ENCODE results near the gene FLYWCH1.

GRCh38 chr16:2992383-2993081 is 80.8 kb downstream of the FLYWCH1 start:
- TF ChIP-seq CTCF (conservative IDR thresholded peaks at IDR 0.05; ENCODE audit: low read length) (no peak), EZH2phosphoT487 (IDR thresholded peaks at IDR 0.05; ENCODE audit: borderline replicate concordance, low read depth, low read length) (no peak)

All from OCI-LY7 (cell line).